ENCODE data around the gene CPXM2.

DNA sequence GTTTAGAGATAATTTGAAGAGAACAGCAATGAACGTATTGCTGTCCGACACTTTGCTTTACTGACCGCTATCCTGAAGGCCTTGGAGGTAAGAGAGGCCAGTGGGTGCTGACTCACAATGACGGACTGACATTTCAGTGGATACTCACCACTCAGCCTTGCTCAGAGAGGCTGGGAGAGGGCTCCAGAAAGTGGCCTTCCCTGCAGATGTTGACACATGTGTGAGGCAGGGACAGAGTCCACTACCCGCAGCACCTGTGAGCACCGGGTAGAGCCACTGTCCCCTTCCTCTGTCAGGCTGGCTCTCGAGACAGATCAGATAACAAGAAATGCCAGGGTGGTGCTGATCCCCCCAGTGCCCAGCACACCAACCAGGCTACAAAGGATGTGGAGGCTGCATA is 150.5 kb downstream of the CPXM2 start:
- TF ChIP-seq, protein P1, sequence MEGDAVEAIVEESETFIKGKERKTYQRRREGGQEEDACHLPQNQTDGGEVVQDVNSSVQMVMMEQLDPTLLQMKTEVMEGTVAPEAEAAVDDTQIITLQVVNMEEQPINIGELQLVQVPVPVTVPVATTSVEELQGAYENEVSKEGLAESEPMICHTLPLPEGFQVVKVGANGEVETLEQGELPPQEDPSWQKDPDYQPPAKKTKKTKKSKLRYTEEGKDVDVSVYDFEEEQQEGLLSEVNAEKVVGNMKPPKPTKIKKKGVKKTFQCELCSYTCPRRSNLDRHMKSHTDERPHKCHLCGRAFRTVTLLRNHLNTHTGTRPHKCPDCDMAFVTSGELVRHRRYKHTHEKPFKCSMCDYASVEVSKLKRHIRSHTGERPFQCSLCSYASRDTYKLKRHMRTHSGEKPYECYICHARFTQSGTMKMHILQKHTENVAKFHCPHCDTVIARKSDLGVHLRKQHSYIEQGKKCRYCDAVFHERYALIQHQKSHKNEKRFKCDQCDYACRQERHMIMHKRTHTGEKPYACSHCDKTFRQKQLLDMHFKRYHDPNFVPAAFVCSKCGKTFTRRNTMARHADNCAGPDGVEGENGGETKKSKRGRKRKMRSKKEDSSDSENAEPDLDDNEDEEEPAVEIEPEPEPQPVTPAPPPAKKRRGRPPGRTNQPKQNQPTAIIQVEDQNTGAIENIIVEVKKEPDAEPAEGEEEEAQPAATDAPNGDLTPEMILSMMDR (IDR thresholded peaks at IDR 0.05; ENCODE audit: poor library complexity), result no peak
- TF ChIP-seq EZH2 (IDR thresholded peaks at IDR 0.05; ENCODE audit: borderline replicate concordance), result no peak
